Ovary (tissue), 9 donors: ENCODE data around the gene SH3BP4. TPM values are rescaled to one million over a fixed set of nuclear protein-coding genes. Genes with fewer than 3 reads are reported as not detected.
"Not testable (repeated sequence)": the region's sequence is repeated elsewhere in the genome, so short reads cannot be mapped to it uniquely, and the experiment has no call there.

Source experiments
- DNase-seq, 5 donors: peaks; one replicate each; pipeline ENCODE4 v3.0.0-alpha.2; 2019 to 2020
- H3K27ac ChIP-seq, 2 donors: fragments of 200-600 bp; one replicate each; pipeline versions ENCODE4 v1.5.1 to v1.8.0; 2019 to 2022
- H3K27me3 ChIP-seq: fragments of 200-600 bp; one replicate; pipeline ENCODE4 v1.8.0; 2022
- H3K36me3 ChIP-seq: fragments of 200-600 bp; sonication (generic); one replicate; pipeline ENCODE4 v1.5.1; 2019
- H3K4me1 ChIP-seq: one replicate; pipeline ENCODE4 v1.8.1; 2013; ENCODE audit warnings: mild to moderate bottlenecking, moderate library complexity; ENCODE audit not compliant: insufficient read depth
- H3K4me3 ChIP-seq: fragments of 200-600 bp; sonication (generic); one replicate; pipeline ENCODE4 v1.5.1; 2017
- H3K9me3 ChIP-seq, 2 donors: fragments of 200-600 bp in 1 of 2; sonication (generic) in 1 of 2; one replicate each; pipeline versions ENCODE4 v1.5.1 to v1.8.1; 2013 to 2019; ENCODE audit warnings: mild to moderate bottlenecking in 1 of 2, moderate library complexity in 1 of 2
- EP300 ChIP-seq: sonication (generic); formaldehyde crosslinking; IDR thresholded peaks from one replicate; pipeline ENCODE4 v1.6.1; 2017; ENCODE audit warnings: antibody characterized with exemption
- POLR2A ChIP-seq: fragments of 450-650 bp; IDR thresholded peaks from one replicate; pipeline ENCODE4 v1.6.1; 2017; ENCODE audit warnings: antibody characterized with exemption, mild to moderate bottlenecking, moderate library complexity
- WGBS, 3 donors: extraction: QIAGEN DNeasy Blood & Tissue Kit in 1 of 3; methylation state at CpG; one replicate each; pipeline versions ENCODE4 v1.1.5 to v1.1.7; 2013 to 2017; 5-methylcytosine and 5-hydroxymethylcytosine counted together
- intact Hi-C, 4 donors: fragments of 100-400 bp; cut with DNase I; formaldehyde crosslinking; loops; one replicate each; pipeline versions ENCODE4 v1.11.0 to v1.15.1; 2022 to 2023
- polyA plus RNA-seq, 2 donors: library from polyadenylated mRNA; stranded (reverse); fragments of 200-250 nt in 1 of 2; fragments of 350-450 nt in 1 of 2; fragmentation: Illumina TruSeq in 1 of 2; extraction: RNeasy Lipid Tissue Mini Kit (QIAGEN cat#74804) in 1 of 2; gene quantifications; one replicate each; pipeline ENCODE4 v1.2.3, GENCODE V29; 2013 to 2014
- total RNA-seq, 7 donors: library from RNA; depleted of rRNA in 2 of 7; stranded (reverse); fragments of >200 nt in 2 of 7; fragmentation: NEBNext Ultra II Directional in 3 of 7; extraction: Animal tissue kit (Norgen Biotek cat#: 25700) in 3 of 7; gene quantifications; one replicate each; pipeline versions ENCODE4 v1.1.0 to v1.2.4, GENCODE V29; 2016 to 2023
- TF ChIP-seq, protein P1 (sequence below), 3 donors: fragments of 450-650 bp in 2 of 3; fragments of 200-600 bp in 1 of 3; IDR thresholded peaks; one replicate each; pipeline versions ENCODE4 v1.5.1 to v1.8.0; 2016 to 2022; ENCODE audit warnings: antibody characterized with exemption in 3 of 3, mild to moderate bottlenecking in 1 of 3
- donor health status: DM: no; HTN: no; CAD: no; lungs with moderate emphysema.
- donor health status: DM: no; HTN: no; CAD: no.
- donor health status: Bipolar disorder and iron deficiency.
- donor health status: DM: yes; HTN: yes; CAD: no.
- donor health status: DM: no; HTN: no; CAD: no.
- donor health status: DM: yes; HTN: yes; CAD: no.

Gene SH3BP4
- total and polyA plus RNA-seq, 9 donors: 20.3 to 44.9 (median 36.9) TPM

DNA sequence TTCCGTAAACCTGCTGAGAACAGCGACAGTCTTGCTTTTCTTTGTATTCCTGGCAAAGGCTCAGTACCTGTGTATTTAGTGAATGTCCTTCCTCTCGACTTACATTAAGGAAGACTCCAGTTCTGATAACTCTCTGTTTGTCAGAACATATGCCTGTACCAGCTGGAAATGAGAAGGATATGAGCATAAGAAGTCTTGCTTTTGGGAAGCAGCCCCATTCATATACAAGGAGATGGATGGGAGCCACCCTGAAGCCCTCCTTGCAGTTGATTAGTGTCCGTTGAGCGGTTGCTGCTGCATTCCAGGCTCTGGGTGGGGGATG, 59.8 kb downstream of the SH3BP4 start:
- Histone ChIP-seq H3K27ac (no peak overlapping the region), H3K9me3 (no peaks in the 10 kb centered on the region), H3K4me3 (no peak overlapping the region), H3K27me3 (no peaks in the 10 kb centered on the region), H3K4me1 (peaks cover 1% of the 10 kb centered on the region), H3K36me3 (no peaks in the 10 kb centered on the region)
- intact Hi-C loops: no loop called here
- 76 to 92% (median 91%) methylated on average over 5 of the region's 5 CpGs for WGBS, 3 donors
- TF ChIP-seq EP300: no peak
- TF ChIP-seq, protein P1, sequence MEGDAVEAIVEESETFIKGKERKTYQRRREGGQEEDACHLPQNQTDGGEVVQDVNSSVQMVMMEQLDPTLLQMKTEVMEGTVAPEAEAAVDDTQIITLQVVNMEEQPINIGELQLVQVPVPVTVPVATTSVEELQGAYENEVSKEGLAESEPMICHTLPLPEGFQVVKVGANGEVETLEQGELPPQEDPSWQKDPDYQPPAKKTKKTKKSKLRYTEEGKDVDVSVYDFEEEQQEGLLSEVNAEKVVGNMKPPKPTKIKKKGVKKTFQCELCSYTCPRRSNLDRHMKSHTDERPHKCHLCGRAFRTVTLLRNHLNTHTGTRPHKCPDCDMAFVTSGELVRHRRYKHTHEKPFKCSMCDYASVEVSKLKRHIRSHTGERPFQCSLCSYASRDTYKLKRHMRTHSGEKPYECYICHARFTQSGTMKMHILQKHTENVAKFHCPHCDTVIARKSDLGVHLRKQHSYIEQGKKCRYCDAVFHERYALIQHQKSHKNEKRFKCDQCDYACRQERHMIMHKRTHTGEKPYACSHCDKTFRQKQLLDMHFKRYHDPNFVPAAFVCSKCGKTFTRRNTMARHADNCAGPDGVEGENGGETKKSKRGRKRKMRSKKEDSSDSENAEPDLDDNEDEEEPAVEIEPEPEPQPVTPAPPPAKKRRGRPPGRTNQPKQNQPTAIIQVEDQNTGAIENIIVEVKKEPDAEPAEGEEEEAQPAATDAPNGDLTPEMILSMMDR (IDR thresholded peaks at IDR 0.05): no peak
- no peak for TF ChIP-seq POLR2A
- no peak for DNase-seq

DNA sequence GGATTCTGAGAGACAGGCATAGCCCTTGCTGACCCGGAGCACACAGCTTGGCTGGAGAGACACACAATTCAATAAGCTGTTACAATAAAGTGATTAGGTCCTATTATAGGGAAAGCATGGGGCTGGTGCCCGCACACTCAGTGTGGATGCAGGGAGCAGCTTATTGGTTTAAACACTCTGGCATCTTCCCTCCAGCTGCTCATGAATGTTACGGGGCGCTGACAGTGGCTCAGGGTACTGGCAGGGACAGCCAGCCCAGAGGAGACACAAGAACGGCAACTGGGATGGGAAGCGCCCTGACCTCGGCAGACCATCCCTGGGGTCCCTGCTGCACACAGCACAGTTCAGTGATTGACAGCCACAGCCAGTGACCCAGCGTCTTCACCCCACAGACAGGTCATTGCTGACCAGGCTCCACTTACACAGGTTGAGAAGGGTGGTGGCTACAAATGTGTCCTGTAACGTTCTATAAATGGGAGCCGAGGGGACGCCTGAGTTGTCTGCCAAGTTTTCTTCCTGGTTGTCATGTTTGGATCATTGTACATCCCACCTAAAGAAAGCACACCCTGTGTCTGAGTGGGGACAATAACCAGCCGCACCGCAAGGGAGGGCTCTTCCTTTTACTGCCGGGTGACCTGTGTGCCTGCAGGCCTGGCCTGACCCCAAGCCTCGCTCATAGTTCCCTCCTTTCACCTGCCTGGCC, 60.3 kb downstream of the SH3BP4 start:
- TF ChIP-seq EP300: no peak
- no peak for TF ChIP-seq POLR2A
- TF ChIP-seq, protein P1 (IDR thresholded peaks at IDR 0.05): no peak

DNA sequence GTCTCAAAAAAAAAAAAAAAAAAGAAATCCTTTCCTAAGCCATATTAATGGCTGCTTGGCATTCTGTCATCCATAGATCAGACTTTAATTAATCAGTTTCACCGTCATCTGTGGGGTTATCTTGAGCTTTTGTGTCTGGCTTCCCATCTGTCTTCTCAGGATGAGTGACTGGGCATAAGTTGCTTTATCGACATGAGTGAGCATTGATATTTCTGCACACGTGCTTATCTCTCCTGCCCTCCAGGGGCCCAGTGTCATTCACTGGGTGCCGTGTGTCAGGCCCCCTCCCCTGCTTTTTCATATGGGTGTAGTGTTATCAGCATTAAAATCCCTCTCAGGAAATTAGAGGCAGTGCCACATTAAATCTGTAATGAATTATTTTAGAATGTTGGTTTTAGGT, 65.6 kb downstream of the SH3BP4 start:
- no peaks in the 10 kb centered on the region for H3K9me3 ChIP-seq
- DNase-seq: no peak
- no peaks in the 10 kb centered on the region for H3K27me3 ChIP-seq
- H3K27ac ChIP-seq: no peak overlapping the region
- H3K4me1 ChIP-seq: no peaks in the 10 kb centered on the region
- TF ChIP-seq, protein P1 (IDR thresholded peaks at IDR 0.05): no peak
- TF ChIP-seq EP300 (no peak), POLR2A (no peak)
- intact Hi-C loops: no loop called here
- no peaks in the 10 kb centered on the region for H3K36me3 ChIP-seq
- 79 to 85% (median 80%) methylated on average over 4 of the region's 4 CpGs for WGBS, 3 donors
- H3K4me3 ChIP-seq: no peak overlapping the region

More for the DNA sequence above, 60.3 kb downstream of the SH3BP4 start:
- 87 to 88% (median 87%) methylated on average over 15 of the region's 15 CpGs for WGBS, 3 donors
- Histone ChIP-seq H3K27me3 (no peaks in the 10 kb centered on the region), H3K36me3 (no peaks in the 10 kb centered on the region), H3K27ac (no peak overlapping the region), H3K4me3 (no peak overlapping the region), H3K9me3 (no peaks in the 10 kb centered on the region), H3K4me1 (peaks cover 1% of the 10 kb centered on the region)
- no peak for DNase-seq
- intact Hi-C loops: no loop called here

DNA sequence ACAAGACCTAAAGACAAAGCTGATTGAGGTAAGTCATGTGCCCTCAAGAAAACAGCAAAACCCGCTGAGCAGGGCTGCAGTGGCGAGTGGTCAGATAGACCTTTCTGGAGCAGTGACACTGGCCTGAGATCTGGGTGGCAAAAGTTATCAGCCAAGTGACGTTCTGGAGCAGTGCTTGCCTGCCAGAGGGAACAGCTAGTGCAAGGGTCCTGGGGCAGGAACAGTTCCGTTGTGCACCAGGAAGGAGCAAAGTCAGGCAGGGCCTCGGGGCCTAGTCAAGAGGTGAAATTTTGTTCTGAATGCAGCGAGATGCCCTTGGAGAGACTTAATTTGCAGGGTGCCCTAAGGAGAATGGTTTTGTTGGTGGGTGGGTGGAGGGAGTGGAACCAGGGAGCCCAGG, 67.0 kb downstream of the SH3BP4 start:
- H3K9me3 ChIP-seq: no peaks in the 10 kb centered on the region
- H3K27me3 ChIP-seq: no peaks in the 10 kb centered on the region
- H3K4me1 ChIP-seq: no peaks in the 10 kb centered on the region
- 95 to 97% (median 95%) methylated on average over 6 of the region's 6 CpGs for WGBS, 3 donors
- no peak for DNase-seq
- H3K36me3 ChIP-seq: no peaks in the 10 kb centered on the region
- no peak overlapping the region for H3K4me3 ChIP-seq
- TF ChIP-seq EP300 (no peak), POLR2A (no peak)
- TF ChIP-seq, protein P1 (IDR thresholded peaks at IDR 0.05): no peak
- intact Hi-C loops: no loop called here
- H3K27ac ChIP-seq: no peak overlapping the region

DNA sequence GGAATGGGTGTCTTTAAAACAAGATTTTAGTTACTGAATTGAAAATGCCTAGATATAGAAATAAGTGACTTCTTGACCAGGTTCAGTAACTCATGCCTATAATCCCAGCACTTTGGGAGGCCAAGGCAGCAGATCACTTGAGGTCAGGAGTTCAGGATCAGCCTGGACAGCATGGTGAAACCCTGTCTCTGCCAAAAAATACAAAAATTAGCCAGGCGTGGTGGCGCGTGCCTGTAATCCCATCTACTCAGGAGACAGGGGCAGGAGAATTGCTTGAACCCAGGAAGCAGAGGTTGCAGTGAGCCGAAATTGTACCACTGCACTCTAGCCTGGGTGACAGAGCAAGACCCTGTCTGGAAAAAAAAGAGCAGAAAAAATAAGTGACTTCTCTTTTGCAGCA, 68.3 kb downstream of the SH3BP4 start:
- H3K27me3 ChIP-seq, H3K27ac ChIP-seq, H3K36me3 ChIP-seq, H3K9me3 ChIP-seq, H3K4me3 ChIP-seq, intact Hi-C loops, DNase-seq, H3K4me1 ChIP-seq: not testable (repeated sequence)
- 92 to 98% (median 96%) methylated on average over 4 of the region's 4 CpGs for WGBS, 3 donors
